Measurements from ENCODE around the gene PLCG2. TPM values are rescaled to one million over a fixed set of nuclear protein-coding genes. Genes with fewer than 3 reads are reported as not detected.

Gene PLCG2
- total and polyA plus RNA-seq, 9 donors: 3.3 to 16.4 (median 5.6) TPM

- intact Hi-C loops (cut with DNase I): no loop called here
- Histone ChIP-seq H3K27me3 (no peaks in the 10 kb centered on the region), H3K4me1 (ENCODE audit: insufficient read depth) (no peaks in the 10 kb centered on the region), H3K27ac (no peak overlapping the region), H3K4me3 (no peak overlapping the region), H3K36me3 (no peaks in the 10 kb centered on the region), H3K9me3 (no peaks in the 10 kb centered on the region)
- DNase-seq: no peak
- 38 to 56% (median 48%) methylated on average over 7 of the region's 7 CpGs for WGBS, 3 donors
- TF ChIP-seq CTCF (IDR thresholded peaks at IDR 0.05) (no peak), POLR2A (IDR thresholded peaks at IDR 0.05) (no peak), EP300 (IDR thresholded peaks at IDR 0.05) (no peak)
Measured at GRCh38 chr16:81942007-81942601, 163.0 kb downstream of the PLCG2 start.

- H3K4me1 ChIP-seq (ENCODE audit: insufficient read depth): no peaks in the 10 kb centered on the region
- H3K27ac ChIP-seq: no peak overlapping the region
- no peak overlapping the region for H3K4me3 ChIP-seq
- intact Hi-C loops (cut with DNase I): no loop called here
- no peaks in the 10 kb centered on the region for H3K9me3 ChIP-seq
- H3K36me3 ChIP-seq: no peaks in the 10 kb centered on the region
- 50 to 76% (median 71%) methylated on average over 1 of the region's 1 CpG for WGBS, 3 donors
- no peak for TF ChIP-seq EP300 (IDR thresholded peaks at IDR 0.05)
- TF ChIP-seq CTCF (IDR thresholded peaks at IDR 0.05): no peak
- no peak for TF ChIP-seq POLR2A (IDR thresholded peaks at IDR 0.05)
- no peaks in the 10 kb centered on the region for H3K27me3 ChIP-seq
- no peak for DNase-seq
Measured at GRCh38 chr16:81945665-81946064, 166.6 kb downstream of the PLCG2 start.

GRCh38 chr16:81946206-81946605 lies 167.1 kb downstream of the PLCG2 start:
- no peak for DNase-seq
- Histone ChIP-seq H3K36me3 (no peaks in the 10 kb centered on the region), H3K27ac (no peak overlapping the region), H3K9me3 (no peaks in the 10 kb centered on the region), H3K4me1 (ENCODE audit: insufficient read depth) (no peaks in the 10 kb centered on the region), H3K27me3 (no peaks in the 10 kb centered on the region), H3K4me3 (no peak overlapping the region)
- no peak for TF ChIP-seq POLR2A (IDR thresholded peaks at IDR 0.05)
- no peak for TF ChIP-seq EP300 (IDR thresholded peaks at IDR 0.05)
- TF ChIP-seq CTCF (IDR thresholded peaks at IDR 0.05): no peak
- 84 to 91% (median 90%) methylated on average over 5 of the region's 5 CpGs for WGBS, 3 donors
- intact Hi-C loops (cut with DNase I): no loop called here

GRCh38 chr16:81951564-81951963 lies 172.5 kb downstream of the PLCG2 start:
- no peaks in the 10 kb centered on the region for H3K9me3 ChIP-seq
- no peak for TF ChIP-seq EP300 (IDR thresholded peaks at IDR 0.05)
- TF ChIP-seq POLR2A (IDR thresholded peaks at IDR 0.05): no peak
- TF ChIP-seq CTCF (IDR thresholded peaks at IDR 0.05): no peak
- no peak overlapping the region for H3K27ac ChIP-seq
- no peaks in the 10 kb centered on the region for H3K4me1 ChIP-seq (ENCODE audit: insufficient read depth)
- H3K27me3 ChIP-seq: no peaks in the 10 kb centered on the region
- no peaks in the 10 kb centered on the region for H3K36me3 ChIP-seq
- DNase-seq: no peak
- no peak overlapping the region for H3K4me3 ChIP-seq
- WGBS, 3 donors: 54 to 63% (median 62%) methylated on average over 2 of the region's 2 CpGs
- intact Hi-C loops (cut with DNase I): no loop called here

Data from ovary (tissue), 9 donors.